Measurements from ENCODE around the gene SHISA6.

Gene SHISA6

DNA sequence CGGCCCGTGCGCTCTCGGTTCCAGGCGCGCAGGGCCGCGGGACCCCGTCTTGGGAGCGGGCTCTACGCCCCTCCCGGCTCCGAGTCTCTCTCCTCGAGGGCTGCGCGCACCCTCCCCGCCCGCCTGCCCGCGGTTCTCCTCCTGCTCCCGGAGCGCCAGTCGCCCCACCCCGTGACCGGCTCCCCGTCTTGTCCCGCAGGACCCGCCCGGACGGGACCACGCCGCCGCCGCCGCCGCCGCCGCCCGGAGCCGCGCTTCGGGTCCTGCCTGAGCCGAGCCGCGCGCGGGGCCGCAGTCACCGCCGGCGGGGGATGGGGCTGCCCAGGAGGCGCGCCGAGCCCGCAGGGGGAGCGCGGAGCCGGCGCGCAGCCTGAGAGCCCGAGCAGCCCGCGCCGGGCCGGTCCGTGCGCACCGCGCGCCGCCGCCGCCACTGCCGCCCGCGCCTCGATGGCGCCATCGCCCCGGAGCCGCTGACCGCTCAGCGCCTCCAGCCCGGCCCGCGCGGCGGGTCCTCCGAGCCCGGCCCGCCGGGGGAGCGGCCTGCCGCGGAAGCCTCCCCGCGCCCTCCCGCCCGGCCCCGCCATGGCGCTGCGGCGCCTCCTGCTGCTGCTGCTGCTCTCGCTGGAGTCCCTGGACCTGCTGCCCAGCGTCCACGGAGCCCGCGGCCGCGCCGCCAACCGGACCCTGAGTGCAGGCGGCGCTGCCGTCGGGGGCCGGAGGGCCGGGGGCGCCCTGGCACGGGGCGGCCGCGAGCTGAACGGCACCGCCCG is at the start of gene SHISA6:
SHISA6 (plus strand) TSS at position 373 of the 770 bp plus-strand sequence.
- in situ Hi-C loops (cut with MboI; ENCODE audit: low pct_unique_long_range_greater_than_20kb, low sequenced_read_pairs, unreplicated experiment) = loop anchor here (25.0 kb wide), 1 partner anchor 154 kb away; no protein-coding TSS in a partner anchor
- DNase-seq (ENCODE audit: low spot score) = no peak
- TF ChIP-seq, protein P1, sequence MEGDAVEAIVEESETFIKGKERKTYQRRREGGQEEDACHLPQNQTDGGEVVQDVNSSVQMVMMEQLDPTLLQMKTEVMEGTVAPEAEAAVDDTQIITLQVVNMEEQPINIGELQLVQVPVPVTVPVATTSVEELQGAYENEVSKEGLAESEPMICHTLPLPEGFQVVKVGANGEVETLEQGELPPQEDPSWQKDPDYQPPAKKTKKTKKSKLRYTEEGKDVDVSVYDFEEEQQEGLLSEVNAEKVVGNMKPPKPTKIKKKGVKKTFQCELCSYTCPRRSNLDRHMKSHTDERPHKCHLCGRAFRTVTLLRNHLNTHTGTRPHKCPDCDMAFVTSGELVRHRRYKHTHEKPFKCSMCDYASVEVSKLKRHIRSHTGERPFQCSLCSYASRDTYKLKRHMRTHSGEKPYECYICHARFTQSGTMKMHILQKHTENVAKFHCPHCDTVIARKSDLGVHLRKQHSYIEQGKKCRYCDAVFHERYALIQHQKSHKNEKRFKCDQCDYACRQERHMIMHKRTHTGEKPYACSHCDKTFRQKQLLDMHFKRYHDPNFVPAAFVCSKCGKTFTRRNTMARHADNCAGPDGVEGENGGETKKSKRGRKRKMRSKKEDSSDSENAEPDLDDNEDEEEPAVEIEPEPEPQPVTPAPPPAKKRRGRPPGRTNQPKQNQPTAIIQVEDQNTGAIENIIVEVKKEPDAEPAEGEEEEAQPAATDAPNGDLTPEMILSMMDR (IDR thresholded peaks at IDR 0.05; ENCODE audit: extremely low read depth, insufficient read depth, missing control alignments) = no peak

DNA sequence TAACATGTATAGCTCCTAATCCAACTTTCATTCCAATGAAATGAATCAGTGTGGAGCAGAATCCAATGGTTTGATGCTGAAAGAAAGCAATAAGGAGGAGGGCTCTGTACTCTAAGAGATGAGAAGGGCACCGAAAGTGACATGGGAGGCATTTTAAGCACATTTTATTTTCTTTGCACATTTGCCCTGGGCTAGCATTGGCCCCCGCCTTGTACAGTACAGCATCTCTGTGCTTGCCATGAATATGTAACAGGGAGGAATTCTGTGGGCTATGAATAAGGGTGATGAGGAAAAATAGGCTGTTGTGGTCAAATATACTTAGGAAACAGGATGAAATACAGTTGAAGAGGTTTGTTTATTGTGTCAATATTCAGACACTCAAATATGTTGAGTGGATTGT is 45.2 kb upstream of the SHISA6 start:
- in situ Hi-C loops (cut with MboI; ENCODE audit: low pct_unique_long_range_greater_than_20kb, low sequenced_read_pairs, unreplicated experiment) = no loop called here
- TF ChIP-seq, protein P1 (IDR thresholded peaks at IDR 0.05; ENCODE audit: extremely low read depth, insufficient read depth, missing control alignments) = no peak
- DNase-seq (ENCODE audit: low spot score) = no peak

DNA sequence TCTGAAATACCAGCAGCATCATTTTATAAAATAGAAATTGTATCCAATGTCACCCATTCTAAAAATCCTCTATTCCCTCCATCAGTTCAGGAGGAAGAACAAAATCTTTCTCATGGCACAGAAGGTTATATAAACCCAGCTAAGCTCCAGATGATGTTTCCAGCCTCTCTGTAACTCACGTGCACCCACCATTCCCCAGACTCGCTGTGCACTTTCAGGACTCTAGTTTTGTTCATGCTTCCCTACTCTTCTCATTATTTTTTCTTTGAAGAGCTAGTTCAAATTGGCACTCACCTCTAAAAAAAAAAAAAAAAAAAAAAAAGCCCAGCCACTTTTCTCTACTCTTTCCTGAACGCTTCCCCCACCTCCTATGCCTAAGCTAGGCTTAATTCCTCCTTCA is 36.0 kb upstream of the SHISA6 start:
- no peak for DNase-seq (ENCODE audit: low spot score)
- TF ChIP-seq, protein P1 (IDR thresholded peaks at IDR 0.05; ENCODE audit: extremely low read depth, insufficient read depth, missing control alignments) = no peak
- in situ Hi-C loops (cut with MboI; ENCODE audit: low pct_unique_long_range_greater_than_20kb, low sequenced_read_pairs, unreplicated experiment) = no loop called here

DNA sequence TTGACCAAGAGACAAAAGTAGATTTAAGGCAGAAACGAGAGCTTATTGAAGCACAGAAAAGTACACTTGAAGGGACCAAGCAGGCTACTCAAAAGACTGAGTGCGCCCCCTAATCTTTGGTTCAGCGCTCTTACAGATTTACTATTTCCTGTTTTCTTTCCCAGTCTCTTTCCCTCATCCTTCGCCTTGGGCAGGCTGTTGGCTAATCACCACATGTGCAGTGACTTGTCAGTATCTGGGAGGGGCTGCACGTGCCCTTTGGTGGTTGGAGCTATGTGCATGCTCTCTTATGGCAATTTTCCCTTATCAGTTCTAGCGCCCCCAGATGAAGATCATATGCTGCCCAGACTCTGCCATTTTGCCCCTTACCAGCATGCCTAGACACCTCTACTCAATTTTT is 35.4 kb upstream of the SHISA6 start:
- in situ Hi-C loops (cut with MboI; ENCODE audit: low pct_unique_long_range_greater_than_20kb, low sequenced_read_pairs, unreplicated experiment) = no loop called here
- TF ChIP-seq, protein P1 (IDR thresholded peaks at IDR 0.05; ENCODE audit: extremely low read depth, insufficient read depth, missing control alignments) = no peak
- no peak for DNase-seq (ENCODE audit: low spot score)

DNA sequence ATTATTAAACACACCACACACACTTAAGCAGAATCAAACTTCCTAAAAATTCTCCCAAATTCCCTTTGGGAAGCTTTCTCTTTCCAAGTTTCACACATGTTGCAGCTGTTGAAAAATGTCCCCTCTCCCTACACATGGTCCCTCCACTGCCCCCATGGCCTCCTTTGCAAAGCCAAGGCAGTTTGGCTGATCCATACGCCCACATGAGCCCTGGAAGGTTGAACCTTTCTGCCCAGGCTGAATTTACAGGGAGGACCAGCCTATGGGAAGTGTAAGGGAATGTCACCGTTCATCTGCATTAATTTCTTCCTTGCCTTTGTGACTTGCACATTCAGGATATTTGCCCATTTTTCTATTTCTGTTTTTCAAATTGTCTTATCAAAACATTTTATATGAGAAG is 31.1 kb upstream of the SHISA6 start:
- no peak for DNase-seq (ENCODE audit: low spot score)
- TF ChIP-seq, protein P1 (IDR thresholded peaks at IDR 0.05; ENCODE audit: extremely low read depth, insufficient read depth, missing control alignments) = no peak
- in situ Hi-C loops (cut with MboI; ENCODE audit: low pct_unique_long_range_greater_than_20kb, low sequenced_read_pairs, unreplicated experiment) = no loop called here

DNA sequence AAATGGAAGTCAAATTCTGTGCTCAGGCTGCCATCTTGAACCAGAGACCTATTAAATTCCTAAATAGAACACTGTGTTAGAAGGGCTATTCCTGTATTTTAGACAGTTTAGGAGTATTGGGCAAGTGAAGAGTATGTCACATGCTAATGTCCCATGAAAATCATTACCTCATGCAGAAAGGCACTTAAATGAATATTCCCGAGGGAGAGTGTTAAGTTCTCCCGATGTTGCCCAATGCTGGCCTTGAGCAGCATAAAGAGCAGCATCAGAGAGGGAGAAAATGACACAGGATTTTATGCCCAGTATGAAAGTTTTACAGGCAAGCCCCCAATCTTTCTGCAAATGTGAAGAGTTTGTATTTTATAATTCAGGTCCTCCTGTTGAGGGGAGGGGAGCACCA is 28.2 kb upstream of the SHISA6 start:
- no peak for DNase-seq (ENCODE audit: low spot score)
- TF ChIP-seq, protein P1 (IDR thresholded peaks at IDR 0.05; ENCODE audit: extremely low read depth, insufficient read depth, missing control alignments) = no peak
- in situ Hi-C loops (cut with MboI; ENCODE audit: low pct_unique_long_range_greater_than_20kb, low sequenced_read_pairs, unreplicated experiment) = no loop called here
